ENCODE data around the gene TBC1D8.

Gene TBC1D8

GRCh38 chr2:101004620-101005325 is 146.4 kb downstream of the TBC1D8 start:
- peak overlapping the region; percentile 98 for H3K4me3 ChIP-seq (ENCODE audit: low read depth, low read length)
- DNase-seq (ENCODE audit: low read depth): no peak
- TF ChIP-seq POLR2A (IDR thresholded peaks at IDR 0.05; ENCODE audit: extremely low read depth, insufficient read length) (no peak), CTCF (IDR thresholded peaks at IDR 0.05; ENCODE audit: low read depth, low read length) (no peak), MAX (IDR thresholded peaks at IDR 0.05; ENCODE audit: low read depth, low read length) (no peak), MYC (IDR thresholded peaks at IDR 0.05; ENCODE audit: low read depth, low read length) (no peak)

- H3K4me3 ChIP-seq (ENCODE audit: low read depth, low read length): peak overlapping the region; percentile 98
- TF ChIP-seq MYC (IDR thresholded peaks at IDR 0.05; ENCODE audit: low read depth, low read length) (no peak), MAX (IDR thresholded peaks at IDR 0.05; ENCODE audit: low read depth, low read length) (no peak), CTCF (IDR thresholded peaks at IDR 0.05; ENCODE audit: low read depth, low read length) (no peak), POLR2A (IDR thresholded peaks at IDR 0.05; ENCODE audit: extremely low read depth, insufficient read length) (no peak)
- no peak for DNase-seq (ENCODE audit: low read depth)
Observed at GRCh38 chr2:101003278-101003775, 147.9 kb downstream of the TBC1D8 start.

- TF ChIP-seq CTCF (IDR thresholded peaks at IDR 0.05; ENCODE audit: low read depth, low read length) (no peak), POLR2A (IDR thresholded peaks at IDR 0.05; ENCODE audit: extremely low read depth, insufficient read length) (no peak), MYC (IDR thresholded peaks at IDR 0.05; ENCODE audit: low read depth, low read length) (no peak), MAX (IDR thresholded peaks at IDR 0.05; ENCODE audit: low read depth, low read length) (no peak)
- H3K4me3 ChIP-seq (ENCODE audit: low read depth, low read length): peak overlapping the region; percentile 98
- peak; percentile 43 for DNase-seq (ENCODE audit: low read depth)
Observed at GRCh38 chr2:101002562-101003277, 148.5 kb downstream of the TBC1D8 start.

GRCh38 chr2:101001691-101002561 is 149.3 kb downstream of the TBC1D8 start, which contains the start of gene RPL31:
Gene RPL31, plus strand, starts transcription at chr2:101002289. Its CDS starts 413 bp downstream, at chr2:101002702.
- peak; percentile 92 for TF ChIP-seq MAX (IDR thresholded peaks at IDR 0.05; ENCODE audit: low read depth, low read length)
- TF ChIP-seq MYC (IDR thresholded peaks at IDR 0.05; ENCODE audit: low read depth, low read length): peak; percentile 94
- TF ChIP-seq CTCF (IDR thresholded peaks at IDR 0.05; ENCODE audit: low read depth, low read length): no peak
- TF ChIP-seq POLR2A (IDR thresholded peaks at IDR 0.05; ENCODE audit: extremely low read depth, insufficient read length): peak; percentile 99
- peak within 1 kb of the TSS; percentile 98 for H3K4me3 ChIP-seq (ENCODE audit: low read depth, low read length)
- peak; percentile 98 for DNase-seq (ENCODE audit: low read depth)

GRCh38 chr2:100999995-101000394 is 151.2 kb downstream of the TBC1D8 start:
- no peak for TF ChIP-seq MAX (IDR thresholded peaks at IDR 0.05; ENCODE audit: low read depth, low read length)
- TF ChIP-seq CTCF (IDR thresholded peaks at IDR 0.05; ENCODE audit: low read depth, low read length): no peak
- H3K4me3 ChIP-seq (ENCODE audit: low read depth, low read length): no peak overlapping the region
- no peak for DNase-seq (ENCODE audit: low read depth)

Data from NB4 (cell line).